K562 (cell line): ENCODE data around the gene PNMA8C. TPM values are rescaled to one million over a fixed set of nuclear protein-coding genes. Genes with fewer than 3 reads are reported as not detected.

ENCODE experiments used
- BCL6 ChIP-seq: fragments of 250-450 bp; sonication (Bioruptor Pico); IDR thresholded peaks from 2 replicates; pipeline ENCODE4 v1.4.0; 2020
- BRD4 ChIP-seq: fragments of 200-600 bp; sonication (generic); IDR thresholded peaks from 2 replicates; pipeline ENCODE4 v1.6.1; 2017; ENCODE audit warnings: inconsistent platforms
- CCNT2 ChIP-seq: IDR thresholded peaks from 2 replicates; pipeline ENCODE4 v1.6.1; 2011; ENCODE audit warnings: borderline replicate concordance, low read depth, mild to moderate bottlenecking, moderate library complexity, mixed read lengths, low read length; ENCODE audit not compliant: insufficient read length; ENCODE audit errors: extremely low read depth
- MGA ChIP-seq: fragments of 450-650 bp; IDR thresholded peaks from 2 replicates; pipeline ENCODE4 v1.6.1; 2016; ENCODE audit warnings: mild to moderate bottlenecking, moderate library complexity
- POLR2B ChIP-seq: fragments of 450-650 bp; IDR thresholded peaks from 2 replicates; pipeline ENCODE4 v1.6.1; 2018; ENCODE audit warnings: low read depth; ENCODE audit not compliant: partially characterized antibody
- PRDM10 ChIP-seq: fragments of 450-650 bp; IDR thresholded peaks from 2 replicates; pipeline ENCODE4 v1.6.1; 2018; ENCODE audit not compliant: partially characterized antibody
- RB1 ChIP-seq: fragments of 450-650 bp; IDR thresholded peaks from 2 replicates; pipeline ENCODE4 v1.6.1; 2017; ENCODE audit warnings: low read depth, mild to moderate bottlenecking
- RBM39 ChIP-seq: fragments of 200-400 bp; formaldehyde crosslinking; optimal IDR thresholded peaks from 2 replicates; pipeline ENCODE3; 2018; ENCODE audit warnings: low read depth, low read length
- STAG1 ChIP-seq: sonication (generic); formaldehyde crosslinking; IDR thresholded peaks from 2 replicates; pipeline ENCODE4 v1.5.0; 2020; ENCODE audit warnings: missing genetic modification reagents, borderline replicate concordance
- TBP ChIP-seq: optimal IDR thresholded peaks from 2 replicates; pipeline ENCODE3; 2011; ENCODE audit warnings: low read depth, low read length, improper control_type of control experiment
- YY1 ChIP-seq, 3 experiments: IDR thresholded peaks; 2 replicates each; pipeline ENCODE4 v1.6.1; 2011; ENCODE audit warnings: low read length in 2 of 3, mild to moderate bottlenecking in 2 of 3, moderate library complexity in 2 of 3, borderline replicate concordance in 1 of 3, control low read depth in 1 of 3, low read depth in 1 of 3; ENCODE audit not compliant: insufficient read depth in 3 of 3, insufficient replicate concordance in 2 of 3, control insufficient read depth in 1 of 3, insufficient read length in 1 of 3; ENCODE audit errors: extremely low read depth in 1 of 3
- ZFX ChIP-seq: sonication (generic); formaldehyde crosslinking; IDR thresholded peaks from 2 replicates; pipeline ENCODE4 v1.8.0; 2022; ENCODE audit warnings: mild to moderate bottlenecking, missing genetic modification reagents, moderate library complexity
- polyA plus RNA-seq, 8 experiments: library from polyadenylated mRNA; depleted of rRNA in 4 of 8; stranded (reverse) in 5 of 8; unstranded in 3 of 8; fragments of >200 nt; fragmentation: Nextera tagmentation in 2 of 8; fragmentation: Illumina TruSeq in 1 of 8; extraction: Ambion mirVana in 2 of 8; extraction: Trizol in 1 of 8; gene quantifications; 2 replicates each; pipeline versions ENCODE4 v1.2.1 to v1.2.3, GENCODE V29; 2011 to 2014; ENCODE audit warnings: inconsistent platforms in 1 of 8, missing spikeins in 1 of 8
- total RNA-seq, 7 experiments: library from RNA; depleted of rRNA in 6 of 7; stranded (reverse); fragments of >200 nt in 6 of 7; fragmentation: Illumina TruSeq in 2 of 7; extraction: Trizol in 2 of 7; gene quantifications; 2 replicates each; pipeline versions ENCODE4 v1.2.1 to v1.2.3, GENCODE V29; 2011 to 2021; ENCODE audit warnings: low replicate concordance in 1 of 7

The PNMA8C gene
- total and polyA plus RNA-seq, 9 of the 15 experiments (the other 6 are each of a cell fraction or from before 2014, with no cell fraction given): 0.04 to 0.05 (median 0.05) TPM; not detected in 6

DNA sequence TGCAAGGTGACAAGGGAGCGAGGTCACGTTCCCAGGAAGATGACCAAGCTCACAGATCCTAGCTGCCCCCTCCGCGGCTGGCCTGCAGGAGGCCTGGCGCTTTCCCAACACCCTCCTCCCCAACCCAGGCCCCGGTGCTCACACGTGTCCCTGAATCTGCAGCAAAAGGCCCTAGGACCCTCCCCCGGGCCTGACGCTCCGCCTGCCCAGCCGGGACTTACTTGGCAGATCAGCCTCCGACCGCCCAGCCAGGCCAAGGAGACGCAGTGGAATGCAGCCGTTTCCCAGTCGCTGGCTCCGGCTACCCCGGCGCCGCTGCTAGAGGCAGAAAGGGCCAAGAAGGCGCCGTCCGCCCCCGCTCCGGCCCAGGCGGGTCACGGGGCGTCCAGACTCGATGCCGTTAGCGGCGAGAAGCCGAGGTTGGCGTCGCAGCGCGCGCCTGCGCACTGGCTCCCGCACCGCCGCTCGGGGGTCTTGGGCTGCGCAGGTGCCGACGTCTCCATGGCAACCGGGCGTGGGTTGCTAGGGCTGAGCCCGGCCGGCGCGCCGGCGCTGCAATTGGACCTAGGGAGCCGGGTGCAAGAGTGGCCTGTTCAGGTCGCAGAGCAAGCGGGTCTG, 42.5 kb upstream of the PNMA8C start, which contains the start of gene PNMA8A (continued):
- TF ChIP-seq MGA (peak; percentile 69), PRDM10 (no peak), ZFX (CRISPR knock-in tag) (peak; percentile 93), YY1 (IDR thresholded peaks at IDR 0.05; ENCODE audit: borderline replicate concordance in 1 of 3, control insufficient read depth in 1 of 3, extremely low read depth in 1 of 3, insufficient read depth in 3 of 3, insufficient read length in 1 of 3, insufficient replicate concordance in 2 of 3, low read depth in 1 of 3, low read length in 2 of 3) (peak in 2 of 3 experiments; percentile 36 to 45), RB1 (peak; percentile 52; the same call in 1 of the 2 replicates), STAG1 (CRISPR knock-in tag) (peak; percentile 38; the same call in 1 of the 2 replicates), POLR2B (peak; percentile 56), TBP (peak; percentile 0), BCL6 (no peak), CCNT2 (peak; percentile 45), BRD4 (peak; percentile 40; the same call in 1 of the 2 replicates), RBM39 (no peak)
